Left lung (tissue), 10 donors: ENCODE measurements around the gene DLG4. TPM values are rescaled to one million over a fixed set of nuclear protein-coding genes. Genes with fewer than 3 reads are reported as not detected.

ENCODE experiments used
- ATAC-seq: fragments of 200-7000 bp; cut with Tn5 transposase; one replicate; pipeline ENCODE4 v1.9.1; 2020; ENCODE audit warnings: moderate library complexity
- DNase-seq, 4 donors: peaks; one replicate each; pipeline ENCODE4 v3.0.0-alpha.2; 2013 to 2020
- H3K27ac ChIP-seq, 2 donors: fragments of 200-600 bp; sonication (generic) in 1 of 2; one replicate each; pipeline versions ENCODE4 v1.5.0 to v1.8.0; 2020 to 2021
- H3K27me3 ChIP-seq, 2 donors: fragments of 200-600 bp; sonication (generic) in 1 of 2; one replicate each; pipeline versions ENCODE4 v1.5.0 to v1.8.0; 2020 to 2021
- H3K36me3 ChIP-seq, 2 donors: fragments of 200-600 bp; sonication (generic) in 1 of 2; one replicate each; pipeline versions ENCODE4 v1.5.0 to v1.8.0; 2020 to 2021
- H3K4me1 ChIP-seq, 2 donors: fragments of 200-600 bp; one replicate each; pipeline ENCODE4 v1.8.0; 2021
- H3K4me3 ChIP-seq, 2 donors: fragments of 200-600 bp; sonication (generic) in 1 of 2; one replicate each; pipeline versions ENCODE4 v1.5.0 to v1.8.0; 2020 to 2021; ENCODE audit warnings: mild to moderate bottlenecking in 1 of 2
- H3K9me3 ChIP-seq, 2 donors: fragments of 200-600 bp; sonication (generic) in 1 of 2; one replicate each; pipeline versions ENCODE4 v1.5.0 to v1.8.0; 2020 to 2021
- CTCF ChIP-seq, 2 donors: fragments of 200-600 bp; sonication (generic) in 1 of 2; IDR thresholded peaks; one replicate each; pipeline versions ENCODE4 v1.5.0 to v1.8.0; 2021; ENCODE audit warnings: antibody characterized with exemption in 2 of 2
- intact Hi-C, 2 donors: fragments of 100-400 bp; cut with DNase I; formaldehyde crosslinking; loops; one replicate each; pipeline versions ENCODE4 v1.11.2 to v1.14.2; 2022
- polyA plus RNA-seq, 6 donors: library from polyadenylated mRNA; unstranded; fragments of 120-200 nt; gene quantifications; one replicate each; pipeline ENCODE4 v1.2.1, GENCODE V29; 2013; ENCODE audit not compliant: insufficient read length in 6 of 6
- total RNA-seq, 2 donors: library from RNA; stranded (reverse); fragmentation: NEBNext Ultra II Directional; extraction: Animal tissue kit (Norgen Biotek cat#: 25700); gene quantifications; one replicate each; pipeline ENCODE4 v1.2.1, GENCODE V29; 2021
- donor health status: DM: no; HTN: yes; CAD: no.
- donor health status: DM: no; HTN: no; CAD: no.

The DLG4 gene
- total and polyA plus RNA-seq, 8 donors = 25.9 to 60.0 (median 45.1) TPM

GRCh38 chr17:7232114-7232513 is 12.5 kb upstream of the DLG4 start:
- peak overlapping the region in 1 of 2 donors; percentile 88 for H3K4me3 ChIP-seq
- peaks cover 0 to 59% of the 10 kb centered on the region in 2 donors for H3K36me3 ChIP-seq
- DNase-seq (no peak), ATAC-seq (no peak)
- H3K9me3 ChIP-seq = no peaks in the 10 kb centered on the region
- no peak for TF ChIP-seq CTCF (IDR thresholded peaks at IDR 0.05)
- intact Hi-C loops = no loop called here
- H3K27me3 ChIP-seq = no peaks in the 10 kb centered on the region
- no peak overlapping the region for H3K27ac ChIP-seq
- peaks cover 14 to 51% of the 10 kb centered on the region in 2 donors for H3K4me1 ChIP-seq

DNA sequence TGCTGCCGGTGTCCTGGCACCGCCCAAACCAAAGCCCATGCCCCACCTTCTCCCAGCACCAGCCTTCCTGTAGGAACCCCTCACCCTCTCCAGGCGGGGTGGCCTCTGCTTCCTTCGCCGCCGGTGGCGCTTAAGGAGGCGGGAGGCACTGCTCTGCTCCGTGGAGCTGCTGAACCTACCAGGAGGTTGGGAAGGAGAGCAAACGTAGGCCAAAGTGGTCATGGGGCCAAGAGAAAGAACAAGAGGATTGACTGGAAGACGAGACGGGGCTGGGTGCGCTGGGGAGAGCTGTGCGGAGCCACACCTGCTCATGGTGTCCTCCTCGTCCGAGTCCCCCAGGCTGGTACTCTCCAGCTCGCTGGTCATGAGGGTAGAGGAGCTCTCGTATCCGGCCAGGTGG is 9.9 kb upstream of the DLG4 start:
- TF ChIP-seq CTCF (IDR thresholded peaks at IDR 0.05) = no peak
- Histone ChIP-seq H3K9me3 (no peaks in the 10 kb centered on the region), H3K4me1 (peaks cover 7 to 25% of the 10 kb centered on the region in 2 donors), H3K4me3 (no peak overlapping the region), H3K36me3 (peaks cover 0 to 62% of the 10 kb centered on the region in 2 donors), H3K27ac (no peak overlapping the region), H3K27me3 (no peaks in the 10 kb centered on the region)
- intact Hi-C loops = no loop called here
- ATAC-seq (no peak), DNase-seq (no peak)

GRCh38 chr17:7228920-7229319 is 9.3 kb upstream of the DLG4 start:
- peaks cover 0 to 68% of the 10 kb centered on the region in 2 donors for H3K36me3 ChIP-seq
- no peaks in the 10 kb centered on the region for H3K9me3 ChIP-seq
- no peaks in the 10 kb centered on the region for H3K27me3 ChIP-seq
- ATAC-seq (no peak), DNase-seq (no peak)
- peaks cover 7 to 24% of the 10 kb centered on the region in 2 donors for H3K4me1 ChIP-seq
- intact Hi-C loops = no loop called here
- H3K4me3 ChIP-seq = no peak overlapping the region
- TF ChIP-seq CTCF (IDR thresholded peaks at IDR 0.05) = no peak
- no peak overlapping the region for H3K27ac ChIP-seq

GRCh38 chr17:7226721-7227710 is 7.4 kb upstream of the DLG4 start:
- no peak for ATAC-seq

More at GRCh38 chr17:7226721-7227710, 7.4 kb upstream of the DLG4 start:
- no peak for TF ChIP-seq CTCF (IDR thresholded peaks at IDR 0.05)
- H3K27me3 ChIP-seq = no peaks in the 10 kb centered on the region
- no peak overlapping the region for H3K27ac ChIP-seq
- intact Hi-C loops = no loop called here
- peaks cover 0 to 87% of the 10 kb centered on the region in 2 donors for H3K36me3 ChIP-seq
- peaks cover 0 to 7% of the 10 kb centered on the region in 2 donors for H3K4me1 ChIP-seq
- no peak for DNase-seq
- H3K9me3 ChIP-seq = no peaks in the 10 kb centered on the region
- H3K4me3 ChIP-seq = no peak overlapping the region
